Activated naive CD4-positive, alpha-beta T cell (primary cell): ENCODE results near the gene PCTP.

Source experiments
- DNase-seq, 4 experiments: peaks; one replicate each; lab custom pipeline; 2025; lab: John Stamatoyannopoulos, UW

Gene PCTP

DNA sequence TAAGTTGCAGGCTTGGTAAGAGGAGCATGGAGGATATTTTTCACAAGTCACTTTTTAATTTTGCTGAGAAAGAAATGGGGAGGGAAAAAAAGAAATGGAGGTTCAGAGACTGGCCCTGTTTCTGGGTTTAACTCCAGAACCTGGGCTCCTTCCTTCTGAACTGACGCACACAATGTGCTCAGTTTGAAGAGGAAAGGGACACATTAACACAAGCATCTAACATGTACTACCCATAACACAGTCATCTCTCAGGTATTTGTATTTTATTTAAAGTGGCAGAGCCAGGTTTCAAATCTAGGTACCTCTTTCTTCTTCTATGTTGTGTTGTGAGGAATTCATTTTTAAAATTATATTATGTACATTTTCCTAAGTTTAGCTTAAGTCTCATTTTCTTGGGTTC, 22.9 kb upstream of the PCTP start:
- DNase-seq, result no peak

DNA sequence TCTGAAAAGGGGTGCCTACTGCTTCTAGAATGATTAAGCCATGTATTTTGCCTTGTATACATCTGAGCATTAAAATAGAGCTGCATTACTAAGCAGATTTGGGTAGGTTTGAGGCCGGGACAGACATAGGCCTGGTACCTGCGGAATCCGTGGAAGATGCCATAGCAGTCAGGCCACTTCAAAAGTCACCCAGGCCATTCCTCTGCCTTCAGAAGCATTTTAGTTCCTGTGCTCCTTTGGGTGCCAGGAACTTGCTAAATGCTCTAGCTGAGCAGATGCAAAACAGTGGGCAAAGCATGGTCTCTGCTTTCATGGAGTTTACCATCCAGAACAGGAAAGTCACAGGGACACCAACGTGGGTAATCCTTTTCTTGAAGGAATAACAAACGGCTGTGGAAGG, 22.5 kb upstream of the PCTP start:
- DNase-seq, result no peak

DNA sequence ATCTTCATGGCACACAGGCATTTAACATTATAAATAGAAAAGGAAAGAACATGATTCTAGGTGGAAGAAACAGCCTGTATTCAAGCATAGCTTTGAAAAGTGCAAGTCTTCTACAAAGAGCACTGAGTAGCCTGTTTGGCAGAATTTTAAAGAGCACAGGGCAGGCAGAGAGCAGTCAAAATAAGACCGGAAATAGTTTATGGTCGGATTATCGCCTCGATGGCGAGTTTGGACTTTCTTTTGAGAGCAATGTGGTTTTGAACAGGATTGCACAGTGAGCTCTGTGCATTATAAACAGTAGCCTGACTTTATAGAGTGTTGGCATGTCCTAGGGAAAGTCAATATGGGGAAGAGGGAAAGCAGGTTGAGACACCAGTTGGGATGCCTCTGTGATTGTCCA, 22.0 kb upstream of the PCTP start:
- DNase-seq, result no peak

DNA sequence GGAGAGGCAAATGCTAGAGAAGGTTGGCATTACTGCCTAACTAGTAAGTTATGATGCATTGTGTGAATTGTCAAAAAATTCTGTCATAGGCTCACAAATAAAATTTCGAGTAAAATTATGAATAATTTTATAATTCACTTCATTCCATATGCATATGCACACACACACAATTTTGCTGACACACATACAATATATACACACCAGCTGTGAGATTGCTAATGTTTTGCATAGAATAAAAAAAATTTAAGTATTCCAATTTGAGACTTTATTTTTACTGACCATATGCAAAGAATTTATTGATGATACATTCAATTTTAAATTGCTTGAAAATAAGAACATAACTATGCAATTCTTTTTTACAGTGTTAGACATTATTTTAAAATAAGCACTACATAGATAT, 21.4 kb upstream of the PCTP start:
- DNase-seq, result no peak

DNA sequence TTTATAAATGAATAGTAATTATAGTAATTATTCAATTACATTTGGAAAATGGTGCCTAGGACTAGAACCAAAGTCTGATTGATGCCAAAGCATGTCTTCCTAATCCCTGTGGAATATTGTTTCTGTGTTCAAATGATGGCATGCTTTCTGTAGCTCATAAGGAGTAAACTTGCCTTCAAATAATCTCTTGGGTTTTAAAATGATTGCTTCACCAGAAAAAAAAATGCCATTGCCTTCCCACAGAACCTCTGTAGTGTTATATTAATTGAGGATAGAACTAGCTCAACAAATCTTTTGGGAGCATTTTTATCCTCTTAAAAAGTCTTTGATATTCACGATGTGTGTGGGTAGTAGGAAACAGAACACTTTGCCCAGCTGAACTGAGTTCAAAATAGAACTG, 20.5 kb upstream of the PCTP start:
- DNase-seq, result no peak

DNA sequence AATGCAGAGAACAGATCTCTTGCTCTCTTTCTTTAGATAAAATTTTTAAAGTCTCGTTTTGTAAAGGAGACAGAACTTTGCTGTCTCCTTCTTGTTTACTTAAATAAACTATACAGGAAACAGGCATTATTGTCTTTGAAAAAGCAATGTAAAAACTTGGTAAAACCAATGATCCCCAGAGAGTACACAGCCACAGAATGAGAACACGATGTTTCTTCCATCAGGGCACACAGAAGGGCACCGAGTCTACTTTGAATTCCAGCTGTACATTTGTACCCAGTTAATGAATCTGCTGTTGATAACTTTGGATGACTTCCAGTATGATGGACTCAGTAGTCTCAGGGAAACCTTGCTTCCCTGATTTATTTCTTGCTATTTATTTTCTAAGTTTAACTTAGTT, 20.0 kb upstream of the PCTP start:
- no peak for DNase-seq

DNA sequence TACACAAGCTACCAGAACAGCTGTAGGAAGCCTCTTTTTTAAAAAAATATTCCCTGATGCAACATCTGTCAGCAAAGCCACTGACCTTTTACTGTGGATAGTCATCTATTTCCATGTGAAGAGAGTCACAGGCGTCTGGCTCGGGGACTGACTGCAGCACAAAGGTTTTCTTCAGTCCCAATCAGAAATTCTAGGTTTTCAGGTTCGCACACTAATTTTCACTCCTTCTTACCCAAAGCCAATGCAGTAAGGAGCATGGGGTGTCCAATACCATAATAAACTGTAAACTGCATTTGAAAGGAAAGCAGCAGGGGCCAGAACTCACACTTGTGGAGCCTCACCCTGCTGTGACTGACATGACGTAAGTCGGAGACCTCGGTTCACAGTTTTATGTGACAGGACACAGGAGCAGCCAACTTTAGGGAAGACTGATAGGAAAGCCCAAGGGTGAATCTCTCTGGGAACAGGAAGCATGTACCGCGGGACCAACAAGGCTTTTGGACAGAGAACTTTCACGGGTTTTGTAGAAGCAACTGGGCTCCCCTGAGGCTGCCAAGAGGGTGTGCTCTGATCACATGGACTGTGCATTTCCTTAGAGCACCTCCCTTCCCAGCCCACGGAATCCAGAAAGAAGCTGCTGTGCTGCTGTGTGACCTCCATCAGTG, 19.1 kb upstream of the PCTP start:
- no peak for DNase-seq

DNA sequence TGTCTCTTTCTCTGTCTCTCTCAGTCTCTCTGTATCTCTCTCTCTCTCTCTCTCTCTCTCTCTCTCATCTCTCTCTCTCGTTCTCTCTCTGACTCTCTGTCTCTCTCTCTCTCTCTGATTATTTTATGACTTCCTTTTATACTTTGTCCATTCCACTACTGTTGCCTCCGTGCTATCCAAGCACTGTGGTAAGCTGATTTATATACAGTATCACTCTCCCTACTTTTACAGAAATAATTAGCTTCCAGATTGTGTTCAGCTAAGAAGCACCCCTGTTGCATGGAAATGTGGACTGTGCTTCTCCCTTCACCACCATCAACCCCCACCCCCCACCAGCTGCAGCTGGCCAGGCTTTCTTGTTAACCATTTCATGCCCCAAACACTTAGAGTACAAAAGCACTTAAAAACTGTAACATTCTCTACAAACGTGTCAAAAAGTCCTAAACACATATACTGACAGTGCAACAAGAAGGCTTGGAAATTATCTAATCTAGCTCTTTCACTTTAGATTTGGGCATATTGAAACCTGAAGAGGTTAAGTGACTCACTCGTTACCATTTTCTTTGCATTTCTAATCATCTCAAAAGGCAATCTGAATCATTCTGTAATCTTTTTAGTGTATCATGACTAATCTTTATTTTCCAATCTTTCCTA, 16.6 kb upstream of the PCTP start:
- no peak for DNase-seq

DNA sequence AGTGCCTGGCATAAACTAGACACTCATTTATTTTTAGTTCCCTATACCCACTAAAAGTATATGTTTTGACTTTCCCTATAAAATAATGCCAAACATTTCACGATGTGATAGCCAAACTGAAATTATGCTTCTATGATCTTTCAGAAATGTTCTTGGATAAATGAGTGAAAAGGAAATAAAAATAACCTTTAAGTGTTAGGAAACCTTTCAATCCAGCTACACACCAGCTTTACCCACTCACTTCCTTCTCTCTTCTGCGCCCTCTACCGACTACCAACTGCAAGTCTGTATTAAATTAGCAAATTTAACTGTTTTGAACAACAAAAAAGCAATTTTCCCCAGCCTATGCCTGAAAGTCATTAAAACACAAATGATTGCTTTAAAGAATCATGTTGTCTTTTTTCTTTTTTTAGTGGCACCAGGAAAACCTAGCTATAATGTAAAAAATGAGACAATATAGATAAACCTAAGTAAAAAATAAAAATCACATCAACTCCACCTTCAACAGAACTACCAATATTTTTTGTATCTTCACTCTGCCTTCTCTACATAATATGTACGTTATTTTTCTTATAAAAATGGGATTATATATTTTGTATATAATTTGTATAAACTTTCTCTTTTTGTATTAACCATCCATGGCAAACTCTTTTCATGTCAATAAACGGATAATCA, 15.0 kb upstream of the PCTP start:
- no peak for DNase-seq

DNA sequence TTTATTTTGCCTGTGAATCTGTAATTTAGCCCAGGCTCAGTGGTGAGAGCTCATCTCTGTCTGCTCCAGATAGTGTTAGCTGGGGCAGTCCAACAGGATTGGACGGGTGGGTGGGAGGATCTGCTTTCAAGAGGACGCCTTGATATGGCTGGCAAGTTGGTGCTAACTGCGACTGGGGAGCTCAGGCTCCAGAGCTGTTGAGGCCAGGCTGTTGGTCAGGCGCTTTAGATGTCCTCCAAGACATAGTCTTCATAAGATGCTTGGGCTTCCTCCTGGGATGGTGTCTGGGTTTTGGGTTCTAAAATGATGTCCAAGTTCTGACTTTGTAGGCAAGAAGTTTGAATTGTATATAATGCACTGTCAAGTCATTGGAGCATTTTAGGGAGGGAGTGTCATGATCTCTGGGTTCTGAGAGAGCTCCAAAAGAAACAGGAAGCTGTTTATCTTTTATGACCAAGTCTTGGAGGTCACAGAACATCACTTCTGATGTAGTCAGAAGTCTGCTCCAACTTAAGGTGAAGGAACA, 12.8 kb upstream of the PCTP start:
- no peak for DNase-seq

DNA sequence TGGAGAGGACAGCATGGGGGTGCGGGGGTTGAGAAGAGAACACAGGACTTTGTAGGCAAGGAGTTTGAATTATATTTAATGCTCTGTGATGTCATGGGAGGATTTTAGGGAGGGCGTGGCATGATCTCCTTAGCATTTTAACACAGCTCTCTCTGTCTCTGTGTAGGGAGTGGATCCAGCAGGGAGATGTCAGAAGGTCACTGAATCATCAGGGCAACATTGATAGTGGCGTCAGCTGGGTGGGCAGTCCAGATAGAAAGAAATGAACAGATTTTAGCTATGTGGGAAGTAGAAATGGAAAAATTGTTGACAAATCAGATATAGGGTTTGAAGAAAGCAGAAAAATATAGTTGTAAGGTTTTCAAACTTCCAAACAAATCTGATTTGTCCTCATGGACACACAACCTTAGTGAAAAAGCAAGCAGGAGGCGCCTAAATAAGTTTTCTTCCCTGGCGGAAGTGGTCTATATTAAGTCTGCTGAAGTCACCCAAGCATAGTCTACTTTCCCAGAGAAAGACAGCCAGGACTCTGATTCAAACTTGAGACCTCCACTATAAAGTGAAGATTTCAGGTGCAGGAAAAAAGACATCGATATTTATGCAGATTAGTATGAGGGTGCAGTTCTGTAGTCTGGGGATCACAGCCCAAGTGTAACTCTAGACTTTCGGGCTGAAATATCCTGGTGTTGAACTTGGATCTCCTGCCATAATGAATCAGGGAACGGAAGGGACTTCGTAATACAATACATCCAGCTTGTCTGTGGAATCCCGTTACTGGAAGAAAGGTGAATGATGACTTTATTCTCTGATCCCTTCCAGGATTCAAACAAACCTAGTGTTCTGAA, 10.1 kb upstream of the PCTP start:
- no peak for DNase-seq

DNA sequence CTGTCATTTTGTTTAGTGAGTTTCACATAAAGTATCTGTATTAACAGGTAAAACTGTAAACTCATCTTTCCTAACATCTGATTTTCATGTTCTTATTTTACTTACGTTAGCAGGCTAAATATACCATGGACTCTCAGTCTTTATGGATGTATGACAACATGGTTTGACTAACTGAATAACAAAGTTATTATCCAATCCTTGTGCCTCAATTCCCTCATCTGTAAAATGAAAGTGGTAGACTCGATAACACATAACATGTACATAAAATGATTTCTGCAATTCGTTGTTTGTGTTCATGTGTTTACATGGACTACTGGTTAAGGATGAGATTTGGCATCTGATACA, 9.5 kb upstream of the PCTP start:
- DNase-seq, result no peak

DNA sequence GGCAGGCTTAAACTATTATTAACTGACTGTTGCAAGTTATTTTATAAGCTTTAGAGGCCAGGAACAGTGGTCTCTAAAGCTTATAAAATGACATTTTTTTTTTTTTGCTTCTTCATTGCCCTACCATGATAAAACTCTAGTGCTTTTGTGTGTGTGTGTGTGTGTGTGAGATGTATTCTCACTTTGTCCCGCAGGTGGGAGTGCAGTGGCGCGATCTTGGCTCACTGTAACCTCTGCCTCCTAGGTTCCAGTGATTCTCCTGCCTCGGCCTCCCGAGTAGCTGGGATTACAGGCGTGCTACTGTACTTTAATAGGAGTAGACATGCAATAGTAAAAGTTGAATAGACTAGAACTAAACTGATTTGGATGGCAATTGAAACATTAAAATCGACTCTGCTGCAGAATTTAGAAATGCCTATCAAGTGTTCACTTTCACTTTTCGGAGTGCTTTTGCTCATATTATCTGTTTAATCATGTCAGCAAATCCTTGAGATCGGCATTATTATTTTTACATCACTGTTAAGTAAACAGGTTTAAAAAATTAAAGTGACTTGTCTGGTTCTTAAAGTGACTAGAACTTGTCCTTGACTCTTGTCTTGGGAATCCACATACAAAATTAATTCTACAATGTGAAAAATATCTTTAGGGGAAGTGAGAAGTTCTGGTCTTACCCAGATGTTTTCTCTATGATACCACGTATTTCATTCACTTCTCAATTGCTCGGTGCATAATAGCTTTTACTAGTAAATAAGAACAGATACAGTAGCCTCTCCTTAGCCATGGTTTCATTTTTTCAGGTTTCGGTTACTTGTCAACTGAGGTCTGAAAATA, 8.4 kb upstream of the PCTP start:
- DNase-seq, result no peak

DNA sequence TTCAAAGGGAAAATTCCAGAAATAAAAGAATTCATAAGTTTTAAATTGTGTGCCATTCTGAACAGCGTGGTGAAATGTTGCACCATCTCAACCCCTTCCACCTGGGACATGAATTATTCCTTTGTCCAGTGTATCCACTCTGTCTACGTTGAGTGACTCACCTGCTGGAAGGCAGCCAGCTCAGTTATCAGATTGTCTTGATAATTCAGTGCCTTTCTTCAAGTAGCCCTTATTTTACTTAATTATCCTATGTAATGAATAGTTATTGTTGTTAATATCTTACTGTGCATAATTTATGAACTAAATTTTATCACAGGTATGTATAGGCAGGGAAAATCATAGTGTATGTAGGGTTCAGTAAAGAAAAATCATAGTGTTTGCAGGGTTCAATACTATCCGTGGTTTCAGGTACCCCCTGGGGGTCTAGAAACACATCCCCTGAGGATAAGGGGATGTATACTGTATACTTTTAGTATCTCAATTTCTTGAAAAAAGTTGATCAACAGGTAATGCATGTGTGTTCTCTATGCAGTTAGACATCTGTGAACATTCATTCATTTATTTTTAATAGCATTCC, 7.7 kb upstream of the PCTP start:
- no peak for DNase-seq

DNA sequence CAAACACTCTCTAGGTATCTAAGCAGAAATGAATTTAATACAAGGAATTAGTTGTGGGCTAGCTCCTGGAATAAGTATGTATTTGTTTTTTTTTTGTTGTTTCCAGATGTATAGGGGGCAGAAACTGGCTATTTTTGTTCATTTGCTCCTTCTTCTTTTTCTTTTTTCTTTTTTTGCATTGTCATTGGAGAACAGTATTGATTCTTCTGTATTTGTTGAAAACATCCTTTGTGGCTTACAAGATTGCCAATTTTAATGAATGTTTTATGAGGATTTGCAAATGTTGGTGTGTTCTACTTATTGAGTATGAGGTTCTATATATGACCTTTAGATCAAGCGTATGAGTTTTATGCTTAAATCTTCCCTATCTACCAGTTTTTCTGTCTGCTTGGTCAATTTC, 5.6 kb upstream of the PCTP start:
- no peak for DNase-seq

DNA sequence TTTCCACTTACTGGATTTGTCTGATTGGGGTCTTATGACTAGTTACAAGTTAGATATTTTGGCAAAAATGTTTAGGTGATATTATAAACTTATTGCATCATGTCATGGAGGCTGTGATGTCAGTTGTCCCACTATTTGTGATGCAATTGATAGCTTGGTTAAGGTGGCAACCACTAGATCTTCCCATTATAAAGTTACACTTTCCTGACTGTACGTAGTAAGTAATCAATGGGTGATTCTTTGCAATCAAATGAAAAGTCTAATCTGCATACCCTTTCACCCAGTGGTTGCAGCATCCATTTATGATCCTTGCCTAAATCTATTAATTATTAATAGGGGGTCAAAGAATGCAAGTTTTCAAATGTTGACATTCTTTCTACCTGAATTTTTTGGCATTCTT, 4.4 kb upstream of the PCTP start:
- DNase-seq, result no peak

DNA sequence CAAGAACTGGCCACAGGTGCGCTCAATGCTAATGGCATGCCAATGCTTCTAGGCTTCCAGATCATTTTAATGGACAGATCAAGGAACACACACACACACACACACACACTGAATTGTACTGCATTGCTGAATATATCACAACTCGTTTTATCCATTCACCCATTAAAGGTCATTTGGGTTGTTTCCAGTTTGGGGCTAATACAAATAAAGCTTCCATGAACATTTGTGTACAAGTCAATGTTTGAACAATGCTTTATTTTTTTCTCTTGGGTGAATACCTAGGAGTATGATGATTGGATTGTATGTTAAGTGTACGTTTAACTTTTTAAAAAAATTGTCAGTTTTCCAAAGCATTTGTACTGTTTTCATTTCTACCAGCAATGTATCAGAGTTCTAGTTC, 3.6 kb upstream of the PCTP start:
- DNase-seq, result no peak

DNA sequence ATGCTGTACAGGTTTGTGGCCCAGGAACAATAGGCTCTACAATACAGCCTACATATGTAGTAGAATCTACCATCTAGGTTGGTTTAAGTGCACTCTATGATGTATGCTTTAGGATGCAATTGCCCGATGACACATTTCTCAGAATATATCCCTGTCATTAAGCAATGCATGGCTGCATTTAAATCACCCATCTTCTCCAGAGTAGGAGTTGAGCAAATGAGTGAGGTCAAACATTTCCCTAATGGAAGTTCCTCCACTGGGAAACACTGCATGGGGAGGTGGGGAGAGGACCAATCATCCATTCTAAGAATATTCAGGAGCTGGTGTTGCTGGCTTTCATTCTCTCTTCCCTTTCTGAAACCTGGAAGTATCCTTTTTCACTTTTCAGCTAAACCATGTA, 2.0 kb upstream of the PCTP start:
- no peak for DNase-seq

DNA sequence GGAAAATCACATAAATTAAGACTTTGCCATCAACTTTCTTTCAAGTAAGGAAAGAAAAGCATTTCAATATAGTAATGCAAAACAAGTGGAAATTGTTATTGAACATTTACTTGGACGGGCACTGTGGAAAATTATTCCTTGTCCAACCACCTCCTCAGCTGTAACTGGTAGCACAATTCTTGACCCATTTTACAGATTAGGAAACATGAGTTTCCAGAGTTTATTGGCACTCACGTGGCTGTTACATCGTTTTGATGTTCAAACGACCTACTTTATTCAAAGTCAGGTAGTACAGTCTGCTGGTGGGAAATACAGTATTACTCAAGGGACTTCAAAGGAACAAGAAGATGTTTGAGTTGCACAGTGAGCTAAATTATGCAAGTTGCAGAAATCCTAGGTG, 866 bp upstream of the PCTP start:
- no peak for DNase-seq

DNA sequence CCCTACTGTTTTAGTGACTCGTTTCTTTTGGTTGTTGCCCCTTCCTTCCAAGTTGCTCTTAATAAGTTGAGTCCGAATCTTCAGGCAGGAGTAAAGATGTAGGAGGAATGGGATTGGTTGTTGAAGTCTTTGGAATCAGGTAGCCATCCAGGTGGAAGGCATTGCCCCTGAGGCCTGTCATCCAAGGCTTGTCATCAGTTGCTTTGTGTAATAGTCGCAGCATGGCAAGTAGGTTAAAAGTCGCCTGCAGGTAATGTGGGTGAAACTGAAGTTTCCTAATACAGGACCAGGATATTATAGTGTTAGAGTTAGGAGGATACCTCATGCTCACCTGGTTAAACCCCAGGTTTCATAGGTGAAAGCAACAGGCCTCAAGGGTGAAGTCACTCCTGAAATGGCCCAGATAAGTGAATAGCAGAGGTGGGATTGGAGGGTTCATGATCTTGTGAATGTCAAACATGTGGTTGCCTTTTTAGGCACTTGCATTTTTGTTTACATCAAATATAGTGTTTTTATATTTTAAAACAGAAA, 934 bp downstream of the PCTP start:
- no peak for DNase-seq

DNA sequence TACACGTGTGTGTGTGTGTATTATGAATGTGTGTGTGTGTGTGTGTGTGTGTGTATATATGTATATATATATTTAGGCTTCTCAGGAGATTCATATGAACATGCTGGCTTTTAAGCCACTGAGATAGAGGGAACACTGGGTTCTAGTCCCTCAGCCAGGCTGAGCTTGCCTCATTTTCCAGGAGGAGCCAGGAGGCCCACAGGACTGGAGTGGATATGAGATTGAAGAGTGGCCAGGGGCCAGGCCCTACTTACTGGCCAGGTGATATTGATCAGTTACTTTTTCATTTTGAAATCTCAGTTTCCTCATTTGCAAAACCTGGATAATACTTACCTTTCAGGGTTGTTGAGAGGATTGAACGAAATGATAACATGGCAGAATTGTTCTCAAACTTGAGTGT, 5.8 kb downstream of the PCTP start:
- no peak for DNase-seq
